Measurements from ENCODE around the gene LYSMD3. TPM values are rescaled to one million over a fixed set of nuclear protein-coding genes. Genes with fewer than 3 reads are reported as not detected.

The LYSMD3 gene
- 10 to 100 TPM; 13.9 to 37.0 (median 15.8) TPM for total RNA-seq

DNA sequence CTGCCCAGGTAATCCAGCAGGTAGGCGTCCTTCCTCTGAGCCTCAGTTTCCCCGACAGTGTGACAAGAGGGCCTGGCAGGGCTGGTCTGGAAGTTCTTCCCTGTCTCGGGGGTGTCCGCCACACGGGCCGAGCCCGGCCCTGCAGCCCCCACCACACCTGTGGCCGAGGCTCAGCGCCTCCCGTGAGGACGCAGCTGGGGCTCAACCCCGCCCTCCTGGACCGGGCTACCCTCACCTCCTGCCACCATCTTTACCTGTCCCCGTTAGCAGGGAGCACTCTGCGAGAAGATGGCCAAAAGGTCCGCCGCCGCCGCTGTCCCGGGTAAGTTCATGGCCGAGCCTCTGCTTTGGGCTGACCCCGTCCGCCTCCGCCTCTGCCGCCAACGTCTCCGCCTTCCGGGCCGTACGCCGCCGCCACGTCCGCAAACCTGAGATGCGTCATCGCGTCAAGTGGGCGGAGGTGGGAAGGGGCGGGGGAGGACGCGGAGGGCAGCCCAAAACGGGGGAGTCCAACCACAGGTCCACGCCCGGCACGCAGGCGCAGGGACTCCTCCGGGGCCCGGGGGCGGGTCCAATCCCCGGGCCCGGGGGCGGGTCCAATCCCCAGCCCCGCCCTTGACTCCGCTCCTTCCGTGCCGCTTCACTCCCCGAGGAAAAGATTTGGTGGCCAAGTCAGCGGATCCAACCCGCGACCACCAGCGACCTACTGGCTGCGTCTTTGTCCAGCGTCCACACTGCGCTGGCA, at the start of gene LYSMD3:
Gene LYSMD3, minus strand, starts transcription at position 391 of the 745 bp plus-strand sequence. CDS start 4,295 bp downstream, outside the sequence.
- TF ChIP-seq, protein P1, sequence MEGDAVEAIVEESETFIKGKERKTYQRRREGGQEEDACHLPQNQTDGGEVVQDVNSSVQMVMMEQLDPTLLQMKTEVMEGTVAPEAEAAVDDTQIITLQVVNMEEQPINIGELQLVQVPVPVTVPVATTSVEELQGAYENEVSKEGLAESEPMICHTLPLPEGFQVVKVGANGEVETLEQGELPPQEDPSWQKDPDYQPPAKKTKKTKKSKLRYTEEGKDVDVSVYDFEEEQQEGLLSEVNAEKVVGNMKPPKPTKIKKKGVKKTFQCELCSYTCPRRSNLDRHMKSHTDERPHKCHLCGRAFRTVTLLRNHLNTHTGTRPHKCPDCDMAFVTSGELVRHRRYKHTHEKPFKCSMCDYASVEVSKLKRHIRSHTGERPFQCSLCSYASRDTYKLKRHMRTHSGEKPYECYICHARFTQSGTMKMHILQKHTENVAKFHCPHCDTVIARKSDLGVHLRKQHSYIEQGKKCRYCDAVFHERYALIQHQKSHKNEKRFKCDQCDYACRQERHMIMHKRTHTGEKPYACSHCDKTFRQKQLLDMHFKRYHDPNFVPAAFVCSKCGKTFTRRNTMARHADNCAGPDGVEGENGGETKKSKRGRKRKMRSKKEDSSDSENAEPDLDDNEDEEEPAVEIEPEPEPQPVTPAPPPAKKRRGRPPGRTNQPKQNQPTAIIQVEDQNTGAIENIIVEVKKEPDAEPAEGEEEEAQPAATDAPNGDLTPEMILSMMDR (IDR thresholded peaks at IDR 0.05; ENCODE audit: low read depth): no peak

DNA sequence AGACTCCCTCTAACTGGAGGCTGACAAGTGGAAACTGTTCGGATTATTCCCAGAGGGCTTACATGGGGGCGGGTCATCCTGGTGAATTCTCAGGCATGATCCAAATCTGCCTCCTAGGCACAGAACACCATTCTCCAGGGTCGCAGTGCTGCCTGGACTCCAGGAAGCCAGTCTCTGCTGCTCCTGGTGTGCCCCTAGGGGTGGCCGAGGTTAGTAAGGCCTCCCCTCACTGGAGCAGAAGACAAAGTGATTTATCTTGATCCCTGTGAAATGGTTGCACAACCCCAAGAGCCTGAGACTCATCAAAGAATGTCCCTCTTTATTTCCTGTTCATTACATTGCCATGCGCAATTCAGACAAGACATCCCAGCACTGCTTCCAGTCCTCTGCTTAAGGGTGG, 46.3 kb upstream of the LYSMD3 start:
- TF ChIP-seq, protein P1 (IDR thresholded peaks at IDR 0.05; ENCODE audit: low read depth): no peak

GRCh38 chr5:90571147-90571773, 41.9 kb upstream of the LYSMD3 start:
- TF ChIP-seq, protein P1 (IDR thresholded peaks at IDR 0.05; ENCODE audit: low read depth): no peak

- TF ChIP-seq, protein P1 (IDR thresholded peaks at IDR 0.05; ENCODE audit: low read depth): no peak
Measured at GRCh38 chr5:90570034-90570433, 40.6 kb upstream of the LYSMD3 start.

GRCh38 chr5:90569084-90569483, 39.7 kb upstream of the LYSMD3 start:
- TF ChIP-seq, protein P1 (IDR thresholded peaks at IDR 0.05; ENCODE audit: low read depth): no peak

DNA sequence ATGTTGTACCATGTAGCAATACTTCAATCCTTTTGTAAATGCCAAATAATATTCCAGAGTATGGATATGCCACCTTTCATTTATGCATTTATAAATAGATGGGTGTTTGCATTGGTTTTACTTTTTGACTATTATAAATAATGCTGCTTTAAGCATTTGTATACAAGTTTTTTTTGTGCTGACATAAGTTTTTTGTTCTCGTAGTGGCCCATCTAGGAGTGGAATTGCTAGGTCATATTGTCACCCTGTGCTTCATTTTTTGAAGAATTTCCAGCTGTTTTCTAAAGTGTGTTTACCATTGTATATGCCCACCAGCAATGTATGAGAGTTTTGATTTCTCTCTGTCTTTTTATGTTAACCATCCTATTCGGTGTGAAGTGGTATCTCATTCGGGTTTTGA, 36.1 kb upstream of the LYSMD3 start:
- TF ChIP-seq, protein P1 (IDR thresholded peaks at IDR 0.05; ENCODE audit: low read depth): no peak

DNA sequence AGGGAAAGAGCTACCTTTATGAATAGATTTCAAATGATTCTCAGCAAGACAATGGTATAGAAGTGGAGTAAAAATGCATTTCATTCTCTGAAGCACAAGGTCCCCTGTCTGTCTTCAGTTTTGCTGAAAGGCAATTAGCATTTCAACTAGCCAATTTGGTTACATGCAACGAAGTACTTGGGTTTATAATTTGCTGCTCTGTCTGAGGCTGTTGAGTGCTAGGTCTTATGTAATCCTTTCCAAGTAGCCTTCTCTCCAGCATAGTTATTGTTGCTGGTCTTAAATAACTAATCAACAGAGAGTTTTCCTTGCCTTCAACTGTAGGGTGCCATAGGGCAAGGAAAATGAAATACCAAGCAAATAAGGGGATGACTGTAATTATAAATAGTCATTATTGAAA, 33.7 kb upstream of the LYSMD3 start:
- TF ChIP-seq, protein P1 (IDR thresholded peaks at IDR 0.05; ENCODE audit: low read depth): no peak

All from subcutaneous adipose tissue (tissue), 4 donors.